Sigmoid colon (tissue), 4 donors: ENCODE data around the gene ARHGAP25.

Experiments
- CTCF ChIP-seq, 4 experiments: fragments of 450-650 bp in 3 of 4; fragments of 200-600 bp in 1 of 4; IDR thresholded peaks; one replicate each; pipeline ENCODE4 v1.5.1; 2016 to 2019; ENCODE audit warnings: antibody characterized with exemption in 4 of 4, mild to moderate bottlenecking in 3 of 4, moderate library complexity in 2 of 4
- EP300 ChIP-seq, 4 donors: sonication (generic); formaldehyde crosslinking; IDR thresholded peaks; one replicate each; pipeline ENCODE4 v1.6.1; 2017; ENCODE audit warnings: antibody characterized with exemption in 4 of 4
- POLR2A ChIP-seq, 2 donors: fragments of 450-650 bp; IDR thresholded peaks; one replicate each; pipeline ENCODE4 v1.6.1; 2016; ENCODE audit warnings: antibody characterized with exemption in 2 of 2, mild to moderate bottlenecking in 2 of 2, moderate library complexity in 2 of 2
- POLR2AphosphoS5 ChIP-seq, 4 donors: sonication (generic); formaldehyde crosslinking; IDR thresholded peaks; one replicate each; pipeline ENCODE4 v1.6.1; 2017; ENCODE audit warnings: antibody characterized with exemption in 4 of 4

- TF ChIP-seq CTCF (IDR thresholded peaks at IDR 0.05) (no peak), POLR2A (IDR thresholded peaks at IDR 0.05) (no peak), POLR2AphosphoS5 (IDR thresholded peaks at IDR 0.05) (no peak), EP300 (IDR thresholded peaks at IDR 0.05) (no peak)
Measured at GRCh38 chr2:68749345-68749744, 14.7 kb downstream of the ARHGAP25 start.
